GM21529 (cell line): Measurements from ENCODE around the gene PDGFD.

Experiments used
- ATAC-seq: cut with Tn5 transposase; IDR thresholded peaks from one replicate; pipeline ENCODE4 v1.9.1; 2021; ENCODE audit not compliant: unreplicated experiment

Gene PDGFD

GRCh38 chr11:104146421-104146820, 17.5 kb downstream of the PDGFD start:
- ATAC-seq, result no peak

- no peak for ATAC-seq
Observed at GRCh38 chr11:104145062-104145461, 18.9 kb downstream of the PDGFD start.

- no peak for ATAC-seq
Observed at GRCh38 chr11:104142698-104143097, 21.2 kb downstream of the PDGFD start.

- ATAC-seq, result no peak
Observed at GRCh38 chr11:104136861-104137260, 27.1 kb downstream of the PDGFD start.

GRCh38 chr11:104134745-104135144, 29.2 kb downstream of the PDGFD start:
- no peak for ATAC-seq

- no peak for ATAC-seq
Observed at GRCh38 chr11:104130161-104130560, 33.8 kb downstream of the PDGFD start.

GRCh38 chr11:104129145-104129544, 34.8 kb downstream of the PDGFD start:
- no peak for ATAC-seq

GRCh38 chr11:104127828-104128227, 36.1 kb downstream of the PDGFD start:
- ATAC-seq, result no peak

GRCh38 chr11:104126464-104126863, 37.5 kb downstream of the PDGFD start:
- no peak for ATAC-seq

GRCh38 chr11:104124979-104125378, 39.0 kb downstream of the PDGFD start:
- ATAC-seq, result peak; percentile 66

GRCh38 chr11:104122836-104123235, 41.1 kb downstream of the PDGFD start:
- no peak for ATAC-seq

GRCh38 chr11:104122011-104122635, 41.8 kb downstream of the PDGFD start:
- ATAC-seq, result no peak

GRCh38 chr11:104120493-104121137, 43.3 kb downstream of the PDGFD start:
- ATAC-seq, result no peak

- no peak for ATAC-seq
Observed at GRCh38 chr11:104118105-104118744, 45.7 kb downstream of the PDGFD start.

GRCh38 chr11:104113541-104113940, 50.4 kb downstream of the PDGFD start:
- ATAC-seq, result no peak

- no peak for ATAC-seq
Observed at GRCh38 chr11:104106136-104106754, 57.7 kb downstream of the PDGFD start.

GRCh38 chr11:104105155-104105554, 58.8 kb downstream of the PDGFD start:
- ATAC-seq, result no peak

GRCh38 chr11:104104664-104105063, 59.3 kb downstream of the PDGFD start:
- no peak for ATAC-seq

GRCh38 chr11:104104201-104104600, 59.7 kb downstream of the PDGFD start:
- no peak for ATAC-seq

GRCh38 chr11:104098555-104098954, 65.4 kb downstream of the PDGFD start:
- ATAC-seq, result no peak

GRCh38 chr11:104098132-104098531, 65.8 kb downstream of the PDGFD start:
- no peak for ATAC-seq

GRCh38 chr11:104096900-104097299, 67.0 kb downstream of the PDGFD start:
- no peak for ATAC-seq
